ENCODE results near the gene ATP5F1D.

ATP5F1D gene

DNA sequence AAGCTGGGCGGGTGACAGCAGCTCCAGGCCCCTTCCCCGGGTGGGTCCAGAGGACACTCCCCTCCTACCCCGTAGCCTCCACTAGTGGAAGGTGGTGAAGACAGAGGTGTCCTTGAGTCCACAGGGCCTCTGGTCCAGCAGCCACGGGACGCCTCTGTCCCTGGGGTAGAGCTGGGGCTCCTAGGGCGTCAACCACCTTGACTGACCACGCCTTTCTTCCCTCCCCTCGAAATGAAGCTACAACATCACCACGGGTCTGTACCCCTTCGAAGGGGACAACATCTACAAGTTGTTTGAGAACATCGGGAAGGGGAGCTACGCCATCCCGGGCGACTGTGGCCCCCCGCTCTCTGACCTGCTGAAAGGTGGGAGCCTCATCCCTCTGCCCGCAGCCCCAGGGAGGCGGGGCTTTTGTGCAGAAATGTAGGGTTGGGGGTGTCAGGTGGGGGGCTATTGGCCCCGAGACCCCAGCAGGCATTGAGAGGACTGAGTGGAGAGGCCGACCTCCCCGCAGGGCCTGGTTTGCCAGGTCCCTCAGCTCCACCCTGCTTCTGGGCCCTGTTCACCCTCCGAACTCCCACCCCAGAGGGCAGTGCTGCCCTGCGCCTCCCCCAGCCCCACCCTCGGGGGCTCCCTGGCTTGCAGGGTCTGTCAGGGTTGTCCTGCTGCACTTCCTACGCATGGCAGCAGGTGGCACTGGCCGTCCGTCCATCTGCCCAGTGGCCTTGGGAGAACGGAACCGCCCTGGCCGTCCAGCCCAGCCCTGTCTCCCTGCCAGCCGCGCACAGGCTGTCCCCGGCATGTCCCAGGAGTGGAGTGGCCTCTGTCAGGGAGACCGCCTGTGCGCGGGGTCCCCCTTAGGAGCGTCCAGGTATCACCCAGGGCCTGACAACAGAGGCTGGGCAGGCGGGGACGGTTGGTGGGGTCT, 20.3 kb upstream of the ATP5F1D start:
- no peak for DNase-seq

DNA sequence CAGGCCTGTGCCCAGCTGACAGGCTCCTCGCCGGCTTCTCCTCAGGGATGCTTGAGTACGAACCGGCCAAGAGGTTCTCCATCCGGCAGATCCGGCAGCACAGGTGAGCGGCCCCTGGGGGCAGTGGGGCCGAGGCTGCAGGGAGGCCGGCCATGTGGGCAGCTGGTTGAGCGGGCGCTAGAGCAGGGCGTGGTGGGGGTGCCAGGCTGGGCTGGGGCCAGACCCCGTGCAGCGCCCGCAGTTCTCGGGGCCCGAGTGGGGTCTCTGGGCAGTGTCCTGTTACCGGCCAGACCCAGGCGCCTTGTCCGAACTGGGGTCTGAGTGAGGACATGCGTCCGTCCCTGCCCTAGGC, 19.7 kb upstream of the ATP5F1D start:
- DNase-seq: no peak

DNA sequence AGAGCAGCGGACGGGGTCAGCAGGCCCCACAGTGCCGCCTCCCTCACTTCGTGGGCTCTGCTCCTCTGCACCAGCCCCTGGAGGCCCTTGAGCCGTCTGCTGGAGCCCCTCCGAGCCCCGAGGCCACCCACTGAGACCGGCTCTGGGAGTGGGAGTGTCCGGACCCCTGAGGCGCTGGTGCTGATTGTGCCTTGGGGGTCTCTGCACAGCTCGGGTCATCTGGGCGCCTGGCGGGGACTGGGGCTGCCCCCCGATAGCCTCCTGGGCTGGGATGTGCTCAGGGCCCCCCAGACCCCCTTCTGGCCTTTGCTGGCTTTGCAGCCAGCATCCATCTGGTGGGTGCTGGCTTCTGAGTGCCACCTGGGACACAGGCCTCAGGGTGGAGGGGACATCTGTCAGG, 19.2 kb upstream of the ATP5F1D start:
- no peak for DNase-seq

DNA sequence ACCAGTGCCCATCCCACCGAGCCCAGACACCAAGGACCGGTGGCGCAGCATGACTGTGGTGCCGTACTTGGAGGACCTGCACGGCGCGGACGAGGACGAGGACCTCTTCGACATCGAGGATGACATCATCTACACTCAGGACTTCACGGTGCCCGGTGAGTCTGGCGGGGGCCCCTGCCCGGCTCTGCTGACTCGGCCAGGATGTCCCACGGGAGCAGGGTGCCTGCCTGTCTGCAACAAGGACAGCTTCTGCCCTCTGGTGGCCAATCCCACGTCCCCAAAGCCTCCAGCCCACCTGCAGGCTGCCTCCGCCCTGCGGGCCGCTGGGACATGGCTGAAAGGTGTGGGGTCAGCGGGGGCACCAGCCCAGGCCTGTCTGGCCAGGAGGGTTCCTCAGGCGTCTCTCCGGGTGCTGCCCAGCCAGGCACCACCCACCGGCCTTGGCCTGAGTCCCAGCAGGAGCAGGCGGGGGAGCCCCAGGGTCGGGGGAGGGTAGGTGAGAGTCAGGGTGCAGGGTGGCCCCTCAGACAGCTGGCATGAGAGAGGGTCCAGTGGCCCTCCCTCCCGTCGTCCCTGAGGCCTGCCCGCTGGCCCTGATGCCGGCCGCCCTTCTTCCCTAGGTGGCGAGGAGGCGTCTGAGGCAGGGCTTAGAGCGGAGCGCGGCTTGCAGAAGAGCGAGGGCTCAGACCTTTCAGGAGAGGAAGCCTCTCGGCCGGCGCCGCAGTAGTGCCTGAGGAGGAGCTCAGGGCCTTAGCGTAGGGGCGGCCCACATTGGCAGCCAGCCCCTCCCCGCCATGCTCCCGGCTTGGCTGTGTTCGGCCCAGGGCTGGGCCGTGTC, 18.3 kb upstream of the ATP5F1D start:
- DNase-seq: no peak

- DNase-seq: no peak
These were observed 17.3 kb upstream of the ATP5F1D start for GRCh38 chr19:1224047-1224825.

DNA sequence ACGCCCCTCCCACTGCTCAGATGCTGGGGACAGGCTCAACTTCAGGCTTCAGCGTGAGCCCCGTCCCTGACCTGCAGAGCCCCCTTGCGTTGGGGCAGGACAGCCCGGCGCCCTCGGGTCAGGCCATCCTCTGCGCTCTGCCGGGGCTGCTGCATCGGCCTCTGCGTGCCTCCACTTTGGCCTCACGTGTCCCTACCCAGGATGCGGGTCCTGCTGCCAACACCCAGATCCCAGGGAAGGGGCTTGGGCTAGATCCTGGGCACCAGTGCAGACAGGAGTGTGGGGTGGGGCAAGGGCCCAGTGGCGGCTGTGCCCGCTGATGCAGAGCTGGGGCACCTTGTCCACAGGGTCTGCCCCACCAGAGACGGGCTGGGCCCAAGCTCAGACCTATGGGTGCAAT, 16.7 kb upstream of the ATP5F1D start:
- no peak for DNase-seq

- DNase-seq: no peak
These were observed 15.9 kb upstream of the ATP5F1D start for GRCh38 chr19:1225440-1226226.

DNA sequence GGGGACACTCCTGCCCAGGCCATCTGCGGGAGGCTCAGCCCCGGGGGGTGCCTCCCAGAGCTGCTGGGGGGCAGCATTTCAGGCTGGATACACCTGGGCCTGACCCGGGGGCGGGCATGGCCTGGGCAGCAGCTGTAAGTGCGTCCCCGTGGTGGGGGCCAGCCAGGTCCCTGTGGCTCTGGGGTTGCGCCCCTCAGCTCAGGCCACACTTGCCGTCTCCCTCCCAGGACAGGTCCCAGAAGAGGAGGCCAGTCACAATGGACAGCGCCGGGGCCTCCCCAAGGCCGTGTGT, 15.4 kb upstream of the ATP5F1D start:
- DNase-seq: no peak

DNA sequence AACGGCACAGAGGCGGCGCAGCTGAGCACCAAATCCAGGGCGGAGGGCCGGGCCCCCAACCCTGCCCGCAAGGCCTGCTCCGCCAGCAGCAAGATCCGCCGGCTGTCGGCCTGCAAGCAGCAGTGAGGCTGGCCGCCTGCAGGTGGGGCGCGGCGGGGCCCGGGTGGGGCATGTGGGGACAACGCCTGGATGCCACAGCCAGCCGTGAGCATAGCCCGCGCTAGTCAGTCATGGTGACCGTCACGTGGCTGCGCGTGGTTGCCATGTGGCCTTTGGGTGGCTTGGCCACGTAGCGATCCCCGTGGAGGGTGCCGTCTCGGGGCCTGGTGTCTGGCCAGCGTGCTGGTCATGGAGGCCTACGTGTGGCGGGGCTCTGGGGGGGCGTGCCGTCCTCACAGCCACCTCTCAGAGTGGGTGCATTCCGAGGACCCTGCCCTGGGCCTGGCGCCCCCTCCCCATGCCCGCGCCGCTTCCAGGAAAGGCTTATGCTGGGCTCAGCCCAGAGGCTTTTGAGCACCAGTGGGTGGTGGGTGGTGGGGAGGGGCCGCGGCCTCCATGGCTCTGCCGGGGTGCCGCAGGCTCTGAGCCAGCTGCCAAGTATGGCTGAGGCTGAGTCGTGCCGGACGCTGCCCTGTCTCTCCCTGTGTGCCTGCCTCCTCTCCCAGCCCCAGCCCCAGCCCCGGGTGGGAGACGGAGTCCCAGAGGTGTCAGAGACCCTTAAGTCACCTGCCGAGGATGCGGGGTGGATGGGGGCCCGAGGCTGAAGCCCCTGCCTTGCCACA, 14.8 kb upstream of the ATP5F1D start:
- no peak for DNase-seq

DNA sequence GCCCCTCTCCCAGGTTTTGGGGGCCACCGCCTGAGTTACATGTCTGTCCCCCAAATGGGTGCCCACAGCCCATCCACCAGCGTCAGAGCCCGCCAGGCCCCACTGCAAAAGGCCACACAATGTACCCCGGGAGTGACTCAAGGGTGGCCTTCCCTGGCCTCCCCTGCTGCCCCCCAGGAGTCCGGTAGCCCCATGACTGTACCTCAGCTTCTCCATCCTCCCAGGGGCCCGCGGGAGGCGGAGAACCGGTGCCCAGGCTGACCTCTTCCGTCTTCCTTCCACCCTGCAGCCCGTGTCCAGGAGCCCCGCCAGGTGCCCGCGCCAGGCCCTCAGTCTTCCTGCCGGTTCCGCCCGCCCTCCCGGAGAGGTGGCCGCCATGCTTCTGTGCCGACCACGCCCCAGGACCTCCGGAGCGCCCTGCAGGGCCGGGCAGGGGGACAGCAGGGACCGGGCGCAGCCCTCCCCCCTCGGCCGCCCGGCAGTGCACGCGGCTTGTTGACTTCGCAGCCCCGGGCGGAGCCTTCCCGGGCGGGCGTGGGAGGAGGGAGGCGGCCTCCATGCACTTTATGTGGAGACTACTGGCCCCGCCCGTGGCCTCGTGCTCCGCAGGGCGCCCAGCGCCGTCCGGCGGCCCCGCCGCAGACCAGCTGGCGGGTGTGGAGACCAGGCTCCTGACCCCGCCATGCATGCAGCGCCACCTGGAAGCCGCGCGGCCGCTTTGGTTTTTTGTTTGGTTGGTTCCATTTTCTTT, 14.1 kb upstream of the ATP5F1D start:
- no peak for DNase-seq

DNA sequence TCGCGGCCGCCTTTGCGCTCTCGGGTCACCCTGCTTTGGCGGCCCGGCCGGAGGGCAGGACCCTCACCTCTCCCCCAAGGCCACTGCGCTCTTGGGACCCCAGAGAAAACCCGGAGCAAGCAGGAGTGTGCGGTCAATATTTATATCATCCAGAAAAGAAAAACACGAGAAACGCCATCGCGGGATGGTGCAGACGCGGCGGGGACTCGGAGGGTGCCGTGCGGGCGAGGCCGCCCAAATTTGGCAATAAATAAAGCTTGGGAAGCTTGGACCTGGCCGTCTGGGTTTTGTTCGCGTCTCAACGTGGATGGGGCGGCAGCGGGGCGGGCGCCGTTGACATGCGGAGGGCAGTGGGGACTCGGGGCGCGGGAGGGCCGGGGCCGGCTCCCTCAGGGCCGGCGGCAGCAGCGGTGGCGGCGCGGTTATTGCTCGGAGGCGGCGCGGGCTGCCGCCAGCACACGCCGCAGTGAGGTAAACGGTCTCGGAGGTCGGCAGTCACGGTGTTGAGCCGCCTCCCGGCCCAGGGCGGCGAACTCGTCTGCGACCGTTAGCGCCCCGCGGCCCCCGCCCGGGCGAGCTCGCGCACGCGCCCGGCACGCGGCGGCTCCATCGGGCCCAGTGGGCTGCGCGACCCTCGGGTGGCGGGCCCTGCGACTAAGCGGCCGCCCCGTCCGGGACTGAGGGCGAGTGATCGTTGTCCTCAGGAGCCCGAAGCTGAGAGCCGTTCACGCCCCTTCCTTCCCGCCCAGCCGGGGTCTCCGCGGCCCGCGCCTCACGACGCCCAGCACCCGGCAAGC, 13.2 kb upstream of the ATP5F1D start:
- no peak for DNase-seq

- no peak for DNase-seq
These were observed 12.3 kb upstream of the ATP5F1D start for GRCh38 chr19:1229056-1229923.

GRCh38 chr19:1229924-1230782, 11.4 kb upstream of the ATP5F1D start:
- no peak for DNase-seq

DNA sequence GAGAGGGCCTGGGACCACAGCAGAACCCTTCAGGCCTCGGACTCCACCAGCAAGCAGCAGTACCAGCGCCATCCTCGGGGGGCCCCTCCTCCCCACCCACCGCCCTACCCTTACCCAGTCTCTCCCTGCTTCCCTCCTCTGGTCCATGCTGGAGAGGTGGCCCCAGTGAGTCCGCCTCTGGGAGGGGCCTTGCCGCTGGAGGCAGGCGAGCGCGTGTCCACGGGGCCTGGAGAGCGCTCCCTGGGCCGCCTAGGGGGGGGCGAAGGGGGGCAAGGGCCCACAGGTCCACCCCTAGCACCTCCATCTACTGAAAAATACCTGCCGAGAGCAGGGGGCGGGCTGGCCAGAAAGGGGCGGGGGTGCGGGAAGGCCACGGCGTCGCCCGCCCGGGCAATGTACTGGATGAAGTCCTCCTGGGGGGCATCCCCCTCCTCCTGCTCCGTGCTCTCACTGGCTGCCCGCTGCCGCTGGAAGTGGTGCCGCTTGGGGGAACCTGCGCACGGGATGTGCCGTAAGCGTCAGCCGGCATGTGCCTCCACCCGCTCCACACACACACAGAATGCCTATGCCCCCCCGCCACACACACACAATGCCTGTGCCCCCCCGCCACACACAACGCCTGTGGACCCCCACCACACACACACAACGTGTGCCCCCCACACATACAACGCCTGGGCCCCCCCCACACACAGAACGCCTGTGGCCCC, 10.6 kb upstream of the ATP5F1D start:
- no peak for DNase-seq

- no peak for DNase-seq
These were observed 9.6 kb upstream of the ATP5F1D start for GRCh38 chr19:1231729-1232637.

DNA sequence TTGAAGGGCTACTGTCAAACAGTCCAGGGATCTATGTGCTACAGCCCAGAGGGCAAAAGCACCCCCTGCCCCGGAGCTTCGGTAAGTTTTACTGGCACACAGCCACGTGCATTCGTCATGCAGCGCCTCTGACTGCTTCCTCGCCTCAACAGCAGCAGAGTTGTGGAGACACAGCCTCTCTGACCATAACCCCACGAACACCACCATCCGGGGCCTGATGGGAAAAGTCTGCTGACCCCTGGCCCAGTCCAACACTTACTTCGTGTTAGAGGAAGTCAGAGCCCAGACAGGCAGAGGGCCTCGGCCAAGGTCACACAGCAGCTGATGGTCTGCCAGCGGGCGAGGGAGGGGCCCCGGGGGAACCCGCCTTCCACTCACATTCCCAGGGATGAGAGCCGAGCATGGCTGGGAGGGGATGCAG, 8.9 kb upstream of the ATP5F1D start:
- DNase-seq: no peak

Measured in NCI-H1092 (cell line).